AG04449 (cell line): ENCODE measurements around the gene HADHA.
A peak's percentile ranks its signal among the peaks of the same experiment; 100 is the strongest.

Source experiments
- CTCF ChIA-PET: fragments of 350-600 bp; formaldehyde crosslinking; extraction: SDS; loops from one replicate; lab custom pipeline; 2021; ENCODE audit warnings: antibody characterized with exemption; lab: Yijun Ruan, JAX
- POLR2A ChIA-PET: fragments of 400-600, 350-600 bp; formaldehyde crosslinking; extraction: SDS; loops from one replicate; lab custom pipeline; 2020; ENCODE audit warnings: antibody characterized with exemption, inconsistent platforms; lab: Yijun Ruan, JAX
- DNase-seq: peaks from one replicate; pipeline ENCODE4 v3.0.0-alpha.2; 2010; ENCODE audit warnings: low read depth, low spot score
- H3K4me3 ChIP-seq: 2 replicates; pipeline ENCODE4 v1.5.1; 2011; ENCODE audit warnings: low read depth, mild to moderate bottlenecking, control low read depth, low read length
- CTCF ChIP-seq: IDR thresholded peaks from one replicate; pipeline ENCODE4 v1.5.1; 2011; ENCODE audit warnings: mild to moderate bottlenecking, moderate library complexity, low read length, control low read depth, inconsistent platforms; ENCODE audit not compliant: insufficient read depth; ENCODE audit errors: missing control alignments

Gene HADHA

GRCh38 chr2:26172871-26173775, 71.3 kb downstream of the HADHA start, which contains the start of gene GAREM2:
Gene GAREM2, plus strand, starts transcription at chr2:26173088. Its CDS starts 133 bp downstream, at chr2:26173221.
- CTCF ChIA-PET: interaction anchor here (1.2 kb wide), 1 partner anchor 14 kb away, joined by 3 read pairs; no protein-coding TSS in a partner anchor
- H3K4me3 ChIP-seq: peak within 1 kb of the TSS; percentile 34
- POLR2A ChIA-PET: no interaction called here
- no peak for DNase-seq
- TF ChIP-seq CTCF: no peak

- POLR2A ChIA-PET: no interaction called here
- no peak overlapping the region; the same call in 1 of the 2 replicates for H3K4me3 ChIP-seq
- no peak for DNase-seq
- CTCF ChIA-PET: interaction anchor here (0.8 to 1.3 kb wide), 4 partner anchors 12 to 158 kb away, joined by 3 to 4 read pairs (median 3); no protein-coding TSS in a partner anchor
- no peak for TF ChIP-seq CTCF
These were observed 72.1 kb downstream of the HADHA start for GRCh38 chr2:26172189-26172870.

GRCh38 chr2:26170795-26171194, 73.6 kb downstream of the HADHA start:
- ChIA-PET POLR2A (no interaction called here), CTCF (interaction anchor here (2.2 kb wide), 1 partner anchor 26 kb away, joined by 6 read pairs; no protein-coding TSS in a partner anchor)
- no peak overlapping the region for H3K4me3 ChIP-seq
- no peak for TF ChIP-seq CTCF
- DNase-seq: no peak

- CTCF ChIA-PET: interaction anchor here (1.4 to 2.2 kb wide), 2 partner anchors 21 to 25 kb away, joined by 3 to 6 read pairs; no protein-coding TSS in a partner anchor
- POLR2A ChIA-PET: no interaction called here
- no peak for TF ChIP-seq CTCF
- no peak for DNase-seq
- H3K4me3 ChIP-seq: no peak overlapping the region
These were observed 74.6 kb downstream of the HADHA start for GRCh38 chr2:26169681-26170414.

GRCh38 chr2:26169226-26169625, 75.2 kb downstream of the HADHA start:
- TF ChIP-seq CTCF: no peak
- DNase-seq: no peak
- ChIA-PET POLR2A (no interaction called here), CTCF (interaction anchor here (0.9 to 2.2 kb wide), 3 partner anchors 16 to 24 kb away, joined by 3 to 6 read pairs (median 5); no protein-coding TSS in a partner anchor)
- H3K4me3 ChIP-seq: no peak overlapping the region
